ENCODE data around the gene SMAD5.

The SMAD5 gene

DNA sequence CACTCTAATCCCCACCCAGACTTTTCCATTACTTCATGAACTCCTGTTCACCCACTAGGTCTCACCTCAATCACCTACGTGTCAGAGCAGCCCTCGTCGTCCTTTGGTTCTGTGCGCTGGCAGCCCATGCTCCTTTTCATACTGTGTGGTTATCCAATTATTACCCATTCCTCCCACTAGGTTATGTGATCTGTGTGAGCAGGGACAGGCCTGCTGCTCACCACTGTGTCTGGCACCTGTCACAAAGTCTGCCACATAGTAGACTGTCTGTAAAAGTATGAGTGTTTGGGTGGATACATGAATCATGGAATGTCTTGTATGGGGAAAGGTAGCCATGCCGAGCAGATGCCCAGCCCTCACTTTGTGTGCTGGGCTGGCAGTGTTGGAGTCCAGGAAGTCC lies 12.1 kb upstream of the SMAD5 start (continued):
- TF ChIP-seq, protein P1, sequence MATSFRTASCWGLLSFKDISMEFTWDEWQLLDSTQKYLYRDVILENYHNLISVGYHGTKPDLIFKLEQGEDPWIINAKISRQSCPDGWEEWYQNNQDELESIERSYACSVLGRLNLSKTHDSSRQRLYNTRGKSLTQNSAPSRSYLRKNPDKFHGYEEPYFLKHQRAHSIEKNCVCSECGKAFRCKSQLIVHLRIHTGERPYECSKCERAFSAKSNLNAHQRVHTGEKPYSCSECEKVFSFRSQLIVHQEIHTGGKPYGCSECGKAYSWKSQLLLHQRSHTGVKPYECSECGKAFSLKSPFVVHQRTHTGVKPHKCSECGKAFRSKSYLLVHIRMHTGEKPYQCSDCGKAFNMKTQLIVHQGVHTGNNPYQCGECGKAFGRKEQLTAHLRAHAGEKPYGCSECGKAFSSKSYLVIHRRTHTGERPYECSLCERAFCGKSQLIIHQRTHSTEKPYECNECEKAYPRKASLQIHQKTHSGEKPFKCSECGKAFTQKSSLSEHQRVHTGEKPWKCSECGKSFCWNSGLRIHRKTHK (tag by site-specific recombination; IDR thresholded peaks at IDR 0.05) = no peak

DNA sequence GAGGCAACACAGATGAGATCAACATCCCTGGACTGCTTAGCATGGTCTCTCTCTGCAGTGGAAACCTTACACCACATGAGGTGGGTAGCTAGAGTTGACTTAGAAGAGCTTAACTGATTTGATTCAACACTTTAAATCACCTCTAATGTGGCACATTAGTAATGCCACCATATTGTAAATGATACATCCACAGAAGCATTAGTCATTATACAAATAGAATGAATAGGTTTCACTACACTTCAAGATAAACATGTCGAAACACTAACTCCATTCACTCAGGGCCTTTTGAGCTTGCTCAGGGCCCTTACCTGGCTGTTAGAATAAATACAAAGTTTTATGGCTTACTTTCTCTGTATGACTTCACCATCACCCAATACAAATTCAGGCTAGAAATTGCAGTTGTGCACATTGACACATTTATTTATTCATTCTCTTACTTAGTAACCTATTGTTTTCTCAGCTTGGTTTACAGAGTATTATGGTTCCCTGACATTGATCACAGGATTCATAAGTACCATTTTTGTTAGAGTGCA lies 9.3 kb upstream of the SMAD5 start:
- ChIA-PET POLR2A (interaction anchor here (0.5 to 2.4 kb wide), 3 partner anchors 10 to 1275 kb away, joined by 3 to 13 read pairs (median 4); partner anchors contain the start of gene SMAD5), CTCF (interaction anchor here (0.9 kb wide), 1 partner anchor 232 kb away, joined by 3 read pairs; no protein-coding TSS in a partner anchor)
- Histone ChIP-seq H3K27ac (ENCODE audit: extremely low read depth, low read depth, low read length) (no peak overlapping the region), H3K36me3 (ENCODE audit: control insufficient read depth in 2 of 2, insufficient read depth in 1 of 2, low read length in 2 of 2) (no peaks in the 10 kb centered on the region), H3K4me3 (ENCODE audit: low read depth, low read length) (no peak overlapping the region), H3K4me1 (ENCODE audit: control insufficient read depth, insufficient read depth, low read length) (peaks cover 3% of the 10 kb centered on the region), H3K9me3 (ENCODE audit: control insufficient read depth, insufficient read depth, low read depth, low read length) (no peaks in the 10 kb centered on the region)
- no peak for TF ChIP-seq ZNF302 (tag by site-specific recombination; IDR thresholded peaks at IDR 0.05; ENCODE audit: low read depth)
- peak; percentile 91; the same call in 1 of the 2 replicates for TF ChIP-seq ZSCAN23 (tag by site-specific recombination; IDR thresholded peaks at IDR 0.05)
- TF ChIP-seq IKZF3 (tag by site-specific recombination; IDR thresholded peaks at IDR 0.05) = 0 out of 2 replicates have a peak, but pooled peaks have one; percentile 23
- no peak for TF ChIP-seq KLF7 (tag by site-specific recombination; IDR thresholded peaks at IDR 0.05; ENCODE audit: borderline replicate concordance)
- TF ChIP-seq ZFP69B (tag by site-specific recombination; IDR thresholded peaks at IDR 0.05) = peak; percentile 24; the same call in 1 of the 2 replicates
- TF ChIP-seq ZNF266 (tag by site-specific recombination; IDR thresholded peaks at IDR 0.05; ENCODE audit: low read depth) = no peak
- no peak for TF ChIP-seq ZNF785 (tag by site-specific recombination; IDR thresholded peaks at IDR 0.05)
- TF ChIP-seq, protein P2, sequence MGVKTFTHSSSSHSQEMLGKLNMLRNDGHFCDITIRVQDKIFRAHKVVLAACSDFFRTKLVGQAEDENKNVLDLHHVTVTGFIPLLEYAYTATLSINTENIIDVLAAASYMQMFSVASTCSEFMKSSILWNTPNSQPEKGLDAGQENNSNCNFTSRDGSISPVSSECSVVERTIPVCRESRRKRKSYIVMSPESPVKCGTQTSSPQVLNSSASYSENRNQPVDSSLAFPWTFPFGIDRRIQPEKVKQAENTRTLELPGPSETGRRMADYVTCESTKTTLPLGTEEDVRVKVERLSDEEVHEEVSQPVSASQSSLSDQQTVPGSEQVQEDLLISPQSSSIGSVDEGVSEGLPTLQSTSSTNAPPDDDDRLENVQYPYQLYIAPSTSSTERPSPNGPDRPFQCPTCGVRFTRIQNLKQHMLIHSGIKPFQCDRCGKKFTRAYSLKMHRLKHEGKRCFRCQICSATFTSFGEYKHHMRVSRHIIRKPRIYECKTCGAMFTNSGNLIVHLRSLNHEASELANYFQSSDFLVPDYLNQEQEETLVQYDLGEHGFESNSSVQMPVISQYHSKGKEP (tag by site-specific recombination; IDR thresholded peaks at IDR 0.05) = peak; percentile 51
- TF ChIP-seq ZNF132 (tag by site-specific recombination; IDR thresholded peaks at IDR 0.05; ENCODE audit: borderline replicate concordance) = no peak
- peak; percentile 86 for TF ChIP-seq ZNF2 (tag by site-specific recombination; IDR thresholded peaks at IDR 0.05)
- TF ChIP-seq ZNF391 (tag by site-specific recombination; IDR thresholded peaks at IDR 0.05; ENCODE audit: borderline replicate concordance, low read depth) = peak; percentile 97
- TF ChIP-seq PRDM1 (tag by site-specific recombination; IDR thresholded peaks at IDR 0.05) = no peak; the same call in 1 of the 2 replicates
- TF ChIP-seq ZNF23 (tag by site-specific recombination; IDR thresholded peaks at IDR 0.05; ENCODE audit: borderline replicate concordance) = no peak
- TF ChIP-seq, protein P3, sequence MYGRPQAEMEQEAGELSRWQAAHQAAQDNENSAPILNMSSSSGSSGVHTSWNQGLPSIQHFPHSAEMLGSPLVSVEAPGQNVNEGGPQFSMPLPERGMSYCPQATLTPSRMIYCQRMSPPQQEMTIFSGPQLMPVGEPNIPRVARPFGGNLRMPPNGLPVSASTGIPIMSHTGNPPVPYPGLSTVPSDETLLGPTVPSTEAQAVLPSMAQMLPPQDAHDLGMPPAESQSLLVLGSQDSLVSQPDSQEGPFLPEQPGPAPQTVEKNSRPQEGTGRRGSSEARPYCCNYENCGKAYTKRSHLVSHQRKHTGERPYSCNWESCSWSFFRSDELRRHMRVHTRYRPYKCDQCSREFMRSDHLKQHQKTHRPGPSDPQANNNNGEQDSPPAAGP (tag by site-specific recombination; IDR thresholded peaks at IDR 0.05) = peak; percentile 73; the same call in 1 of the 2 replicates
- 0 out of 2 replicates have a peak, but pooled peaks have one; percentile 30 for TF ChIP-seq TRIM28 (IDR thresholded peaks at IDR 0.05; ENCODE audit: borderline replicate concordance, low read length)
- TF ChIP-seq, protein P4, sequence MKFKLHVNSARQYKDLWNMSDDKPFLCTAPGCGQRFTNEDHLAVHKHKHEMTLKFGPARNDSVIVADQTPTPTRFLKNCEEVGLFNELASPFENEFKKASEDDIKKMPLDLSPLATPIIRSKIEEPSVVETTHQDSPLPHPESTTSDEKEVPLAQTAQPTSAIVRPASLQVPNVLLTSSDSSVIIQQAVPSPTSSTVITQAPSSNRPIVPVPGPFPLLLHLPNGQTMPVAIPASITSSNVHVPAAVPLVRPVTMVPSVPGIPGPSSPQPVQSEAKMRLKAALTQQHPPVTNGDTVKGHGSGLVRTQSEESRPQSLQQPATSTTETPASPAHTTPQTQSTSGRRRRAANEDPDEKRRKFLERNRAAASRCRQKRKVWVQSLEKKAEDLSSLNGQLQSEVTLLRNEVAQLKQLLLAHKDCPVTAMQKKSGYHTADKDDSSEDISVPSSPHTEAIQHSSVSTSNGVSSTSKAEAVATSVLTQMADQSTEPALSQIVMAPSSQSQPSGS (tag by site-specific recombination; IDR thresholded peaks at IDR 0.05; ENCODE audit: low read depth) = peak; percentile 26; the same call in 1 of the 2 replicates
- TF ChIP-seq ZSCAN30 (tag by site-specific recombination; IDR thresholded peaks at IDR 0.05) = peak; percentile 43; the same call in 1 of the 2 replicates
- TF ChIP-seq ZNF155 (tag by site-specific recombination; IDR thresholded peaks at IDR 0.05) = no peak
- TF ChIP-seq ZXDB (tag by site-specific recombination; IDR thresholded peaks at IDR 0.05) = peak; percentile 86
- TF ChIP-seq ZNF549 (tag by site-specific recombination; IDR thresholded peaks at IDR 0.05) = no peak
- peak; percentile 98 for TF ChIP-seq SP7 (tag by site-specific recombination; IDR thresholded peaks at IDR 0.05)
- TF ChIP-seq, protein P5, sequence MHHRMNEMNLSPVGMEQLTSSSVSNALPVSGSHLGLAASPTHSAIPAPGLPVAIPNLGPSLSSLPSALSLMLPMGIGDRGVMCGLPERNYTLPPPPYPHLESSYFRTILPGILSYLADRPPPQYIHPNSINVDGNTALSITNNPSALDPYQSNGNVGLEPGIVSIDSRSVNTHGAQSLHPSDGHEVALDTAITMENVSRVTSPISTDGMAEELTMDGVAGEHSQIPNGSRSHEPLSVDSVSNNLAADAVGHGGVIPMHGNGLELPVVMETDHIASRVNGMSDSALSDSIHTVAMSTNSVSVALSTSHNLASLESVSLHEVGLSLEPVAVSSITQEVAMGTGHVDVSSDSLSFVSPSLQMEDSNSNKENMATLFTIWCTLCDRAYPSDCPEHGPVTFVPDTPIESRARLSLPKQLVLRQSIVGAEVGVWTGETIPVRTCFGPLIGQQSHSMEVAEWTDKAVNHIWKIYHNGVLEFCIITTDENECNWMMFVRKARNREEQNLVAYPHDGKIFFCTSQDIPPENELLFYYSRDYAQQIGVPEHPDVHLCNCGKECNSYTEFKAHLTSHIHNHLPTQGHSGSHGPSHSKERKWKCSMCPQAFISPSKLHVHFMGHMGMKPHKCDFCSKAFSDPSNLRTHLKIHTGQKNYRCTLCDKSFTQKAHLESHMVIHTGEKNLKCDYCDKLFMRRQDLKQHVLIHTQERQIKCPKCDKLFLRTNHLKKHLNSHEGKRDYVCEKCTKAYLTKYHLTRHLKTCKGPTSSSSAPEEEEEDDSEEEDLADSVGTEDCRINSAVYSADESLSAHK (tag by site-specific recombination; IDR thresholded peaks at IDR 0.05) = peak; percentile 44; the same call in 1 of the 2 replicates
- TF ChIP-seq, protein P6, sequence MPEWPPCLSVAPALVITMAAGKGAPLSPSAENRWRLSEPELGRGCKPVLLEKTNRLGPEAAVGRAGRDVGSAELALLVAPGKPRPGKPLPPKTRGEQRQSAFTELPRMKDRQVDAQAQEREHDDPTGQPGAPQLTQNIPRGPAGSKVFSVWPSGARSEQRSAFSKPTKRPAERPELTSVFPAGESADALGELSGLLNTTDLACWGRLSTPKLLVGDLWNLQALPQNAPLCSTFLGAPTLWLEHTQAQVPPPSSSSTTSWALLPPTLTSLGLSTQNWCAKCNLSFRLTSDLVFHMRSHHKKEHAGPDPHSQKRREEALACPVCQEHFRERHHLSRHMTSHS (tag by site-specific recombination; IDR thresholded peaks at IDR 0.05) = peak; percentile 81; the same call in 1 of the 2 replicates
- TF ChIP-seq ZBTB21 (tag by site-specific recombination; IDR thresholded peaks at IDR 0.05) = peak; percentile 46; the same call in 1 of the 2 replicates
- no peak for TF ChIP-seq SALL2 (tag by site-specific recombination; IDR thresholded peaks at IDR 0.05; ENCODE audit: borderline replicate concordance)
- TF ChIP-seq ZNF133 (tag by site-specific recombination; IDR thresholded peaks at IDR 0.05) = no peak

Data from HEK293 (cell line).